Measurements from ENCODE around the gene TXNDC8.
A peak's percentile ranks its signal among the peaks of the same experiment; 100 is the strongest.

The TXNDC8 gene

GRCh38 chr9:110282018-110282738 is 55.5 kb downstream of the TXNDC8 start:
- no peak overlapping the region for H3K9ac ChIP-seq (ENCODE audit: low read length)
- no peak overlapping the region for H3K4me3 ChIP-seq (ENCODE audit: low read depth, low read length)
- H3K4me1 ChIP-seq (ENCODE audit: control insufficient read depth, insufficient read depth, low read length), result peaks cover 3% of the 10 kb centered on the region; the same call in 1 of the 2 replicates
- H3K9me3 ChIP-seq (ENCODE audit: control insufficient read depth, insufficient read depth, low read depth, low read length), result no peaks in the 10 kb centered on the region
- no peaks in the 10 kb centered on the region for H3K36me3 ChIP-seq (ENCODE audit: control insufficient read depth, insufficient read depth, low read length)
- H3K27ac ChIP-seq (ENCODE audit: low read depth, low read length), result no peak overlapping the region
- H3K27me3 ChIP-seq (ENCODE audit: control insufficient read depth, insufficient read depth, low read length), result no peaks in the 10 kb centered on the region

- Histone ChIP-seq H3K4me1 (ENCODE audit: control insufficient read depth, insufficient read depth, low read length) (no peaks in the 10 kb centered on the region), H3K4me3 (ENCODE audit: low read depth, low read length) (no peak overlapping the region), H3K9ac (ENCODE audit: low read length) (no peak overlapping the region), H3K27me3 (ENCODE audit: control insufficient read depth, insufficient read depth, low read length) (no peaks in the 10 kb centered on the region), H3K9me3 (ENCODE audit: control insufficient read depth, insufficient read depth, low read depth, low read length) (no peaks in the 10 kb centered on the region), H3K27ac (ENCODE audit: low read depth, low read length) (no peak overlapping the region), H3K36me3 (ENCODE audit: control insufficient read depth, insufficient read depth, low read length) (no peaks in the 10 kb centered on the region)
These were observed 59.5 kb downstream of the TXNDC8 start for GRCh38 chr9:110278080-110278707.

- no peaks in the 10 kb centered on the region for H3K4me1 ChIP-seq (ENCODE audit: control insufficient read depth, insufficient read depth, low read length)
- H3K9me3 ChIP-seq (ENCODE audit: control insufficient read depth, insufficient read depth, low read depth, low read length), result no peaks in the 10 kb centered on the region
- no peak overlapping the region for H3K27ac ChIP-seq (ENCODE audit: low read depth, low read length)
- no peaks in the 10 kb centered on the region for H3K36me3 ChIP-seq (ENCODE audit: control insufficient read depth, insufficient read depth, low read length)
- no peaks in the 10 kb centered on the region for H3K27me3 ChIP-seq (ENCODE audit: control insufficient read depth, insufficient read depth, low read length)
- no peak overlapping the region for H3K9ac ChIP-seq (ENCODE audit: low read length)
- H3K4me3 ChIP-seq (ENCODE audit: low read depth, low read length), result no peak overlapping the region
These were observed 60.9 kb downstream of the TXNDC8 start for GRCh38 chr9:110276781-110277180.

- no peak overlapping the region for H3K27ac ChIP-seq (ENCODE audit: low read depth, low read length)
- no peaks in the 10 kb centered on the region for H3K36me3 ChIP-seq (ENCODE audit: control insufficient read depth, insufficient read depth, low read length)
- no peak overlapping the region for H3K9ac ChIP-seq (ENCODE audit: low read length)
- H3K4me1 ChIP-seq (ENCODE audit: control insufficient read depth, insufficient read depth, low read length), result no peaks in the 10 kb centered on the region
- H3K9me3 ChIP-seq (ENCODE audit: control insufficient read depth, insufficient read depth, low read depth, low read length), result no peaks in the 10 kb centered on the region
- no peaks in the 10 kb centered on the region for H3K27me3 ChIP-seq (ENCODE audit: control insufficient read depth, insufficient read depth, low read length)
- no peak overlapping the region for H3K4me3 ChIP-seq (ENCODE audit: low read depth, low read length)
These were observed 67.3 kb downstream of the TXNDC8 start for GRCh38 chr9:110270211-110270995.

GRCh38 chr9:110266795-110267194 is 70.9 kb downstream of the TXNDC8 start:
- H3K27me3 ChIP-seq (ENCODE audit: control insufficient read depth, insufficient read depth, low read length), result no peaks in the 10 kb centered on the region
- H3K27ac ChIP-seq (ENCODE audit: low read depth, low read length), result no peak overlapping the region
- H3K36me3 ChIP-seq (ENCODE audit: control insufficient read depth, insufficient read depth, low read length), result no peaks in the 10 kb centered on the region
- no peak overlapping the region for H3K4me3 ChIP-seq (ENCODE audit: low read depth, low read length)
- H3K9me3 ChIP-seq (ENCODE audit: control insufficient read depth, insufficient read depth, low read depth, low read length), result peaks cover 3% of the 10 kb centered on the region; the same call in 1 of the 2 replicates
- H3K4me1 ChIP-seq (ENCODE audit: control insufficient read depth, insufficient read depth, low read length), result no peaks in the 10 kb centered on the region
- no peak overlapping the region for H3K9ac ChIP-seq (ENCODE audit: low read length)

GRCh38 chr9:110261632-110262031 is 76.0 kb downstream of the TXNDC8 start:
- Histone ChIP-seq H3K27me3 (ENCODE audit: control insufficient read depth, insufficient read depth, low read length) (no peaks in the 10 kb centered on the region), H3K9ac (ENCODE audit: low read length) (no peak overlapping the region), H3K36me3 (ENCODE audit: control insufficient read depth, insufficient read depth, low read length) (no peaks in the 10 kb centered on the region), H3K4me3 (ENCODE audit: low read depth, low read length) (no peak overlapping the region), H3K9me3 (ENCODE audit: control insufficient read depth, insufficient read depth, low read depth, low read length) (peaks cover 3% of the 10 kb centered on the region; the same call in 1 of the 2 replicates), H3K27ac (ENCODE audit: low read depth, low read length) (no peak overlapping the region), H3K4me1 (ENCODE audit: control insufficient read depth, insufficient read depth, low read length) (peaks cover 16% of the 10 kb centered on the region)

- Histone ChIP-seq H3K4me1 (ENCODE audit: control insufficient read depth, insufficient read depth, low read length) (peaks cover 16% of the 10 kb centered on the region), H3K9ac (ENCODE audit: low read length) (no peak overlapping the region), H3K9me3 (ENCODE audit: control insufficient read depth, insufficient read depth, low read depth, low read length) (peaks cover 3% of the 10 kb centered on the region; the same call in 1 of the 2 replicates), H3K27me3 (ENCODE audit: control insufficient read depth, insufficient read depth, low read length) (no peaks in the 10 kb centered on the region), H3K27ac (ENCODE audit: low read depth, low read length) (no peak overlapping the region), H3K36me3 (ENCODE audit: control insufficient read depth, insufficient read depth, low read length) (no peaks in the 10 kb centered on the region), H3K4me3 (ENCODE audit: low read depth, low read length) (no peak overlapping the region)
These were observed 76.8 kb downstream of the TXNDC8 start for GRCh38 chr9:110260911-110261310.

GRCh38 chr9:110259566-110259965 is 78.1 kb downstream of the TXNDC8 start:
- Histone ChIP-seq H3K27me3 (ENCODE audit: control insufficient read depth, insufficient read depth, low read length) (no peaks in the 10 kb centered on the region), H3K4me3 (ENCODE audit: low read depth, low read length) (no peak overlapping the region), H3K36me3 (ENCODE audit: control insufficient read depth, insufficient read depth, low read length) (no peaks in the 10 kb centered on the region), H3K27ac (ENCODE audit: low read depth, low read length) (no peak overlapping the region), H3K9ac (ENCODE audit: low read length) (no peak overlapping the region), H3K4me1 (ENCODE audit: control insufficient read depth, insufficient read depth, low read length) (peaks cover 19% of the 10 kb centered on the region), H3K9me3 (ENCODE audit: control insufficient read depth, insufficient read depth, low read depth, low read length) (peaks cover 2% of the 10 kb centered on the region; the same call in 1 of the 2 replicates)

GRCh38 chr9:110258690-110259091 is 79.0 kb downstream of the TXNDC8 start:
- Histone ChIP-seq H3K4me3 (ENCODE audit: low read depth, low read length) (no peak overlapping the region), H3K27ac (ENCODE audit: low read depth, low read length) (no peak overlapping the region), H3K9me3 (ENCODE audit: control insufficient read depth, insufficient read depth, low read depth, low read length) (no peaks in the 10 kb centered on the region)

GRCh38 chr9:110257956-110258355 is 79.7 kb downstream of the TXNDC8 start:
- peaks cover 30% of the 10 kb centered on the region for H3K4me1 ChIP-seq (ENCODE audit: control insufficient read depth, insufficient read depth, low read length)
- H3K9me3 ChIP-seq (ENCODE audit: control insufficient read depth, insufficient read depth, low read depth, low read length), result no peaks in the 10 kb centered on the region
- H3K4me3 ChIP-seq (ENCODE audit: low read depth, low read length), result peak overlapping the region; percentile 98

More at GRCh38 chr9:110258690-110259091, 79.0 kb downstream of the TXNDC8 start:
- no peaks in the 10 kb centered on the region for H3K27me3 ChIP-seq (ENCODE audit: control insufficient read depth, insufficient read depth, low read length)
- peaks cover 28% of the 10 kb centered on the region for H3K4me1 ChIP-seq (ENCODE audit: control insufficient read depth, insufficient read depth, low read length)
- H3K9ac ChIP-seq (ENCODE audit: low read length), result no peak overlapping the region
- 0 out of 2 replicates have a peak, but pooled peaks cover 3% of the 10 kb centered on the region for H3K36me3 ChIP-seq (ENCODE audit: control insufficient read depth, insufficient read depth, low read length)

More at GRCh38 chr9:110257956-110258355, 79.7 kb downstream of the TXNDC8 start:
- H3K27ac ChIP-seq (ENCODE audit: low read depth, low read length), result no peak overlapping the region
- no peak overlapping the region for H3K9ac ChIP-seq (ENCODE audit: low read length)
- H3K27me3 ChIP-seq (ENCODE audit: control insufficient read depth, insufficient read depth, low read length), result no peaks in the 10 kb centered on the region
- 0 out of 2 replicates have a peak, but pooled peaks cover 4% of the 10 kb centered on the region for H3K36me3 ChIP-seq (ENCODE audit: control insufficient read depth, insufficient read depth, low read length)

Measured in HUES6 (cell line).